ENCODE results near the gene CFAP65. TPM values are rescaled to one million over a fixed set of nuclear protein-coding genes. Genes with fewer than 3 reads are reported as not detected.
A peak's percentile ranks its signal among the peaks of the same experiment; 100 is the strongest.

Gene CFAP65
- total RNA-seq, 1 donor from 2014 or later: not detected

DNA sequence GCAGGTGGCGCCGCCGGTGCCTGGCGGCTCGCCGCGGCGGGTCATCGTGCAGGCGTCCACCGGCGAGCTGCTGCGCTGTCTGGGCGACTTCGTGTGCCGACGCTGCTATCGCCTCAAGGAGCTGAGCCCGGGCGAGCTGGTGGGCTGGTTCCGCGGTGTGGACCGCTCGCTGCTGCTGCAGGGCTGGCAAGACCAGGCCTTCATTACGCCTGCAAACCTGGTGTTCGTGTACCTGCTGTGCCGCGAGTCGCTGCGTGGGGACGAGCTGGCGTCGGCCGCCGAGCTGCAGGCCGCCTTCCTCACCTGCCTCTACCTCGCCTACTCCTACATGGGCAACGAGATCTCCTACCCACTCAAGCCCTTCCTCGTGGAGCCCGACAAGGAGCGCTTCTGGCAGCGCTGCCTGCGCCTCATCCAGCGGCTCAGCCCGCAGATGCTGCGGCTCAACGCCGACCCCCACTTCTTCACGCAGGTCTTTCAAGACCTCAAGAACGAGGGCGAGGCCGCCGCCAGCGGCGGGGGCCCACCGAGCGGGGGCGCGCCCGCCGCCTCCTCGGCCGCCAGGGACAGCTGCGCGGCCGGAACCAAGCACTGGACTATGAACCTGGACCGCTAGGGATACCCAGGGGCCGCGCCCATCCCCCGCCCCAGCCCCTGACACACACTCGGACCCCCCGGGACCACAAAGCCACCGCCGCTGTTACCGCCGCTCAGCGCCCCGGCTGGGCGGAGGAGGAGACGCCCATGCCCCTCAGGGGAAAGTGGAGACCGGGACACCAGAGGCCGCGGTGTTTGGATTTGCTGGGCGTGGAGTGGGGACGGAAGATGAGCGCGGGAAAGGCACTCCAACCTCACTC is 80.8 kb downstream of the CFAP65 start:
- DNase-seq (ENCODE audit: low spot score): no peak
- TF ChIP-seq CTCF (IDR thresholded peaks at IDR 0.05): no peak
- Mint-ChIP-seq H3K4me1 (ENCODE audit: low read depth) (peaks cover 20% of the 10 kb centered on the region), H3K4me3 (ENCODE audit: unreplicated experiment) (no peak overlapping the region), H3K27ac (ENCODE audit: unreplicated experiment) (no peak overlapping the region), H3K27me3 (ENCODE audit: low read depth) (peaks cover 78% of the 10 kb centered on the region), H3K9me3 (ENCODE audit: low read depth) (no peaks in the 10 kb centered on the region), H3K36me3 (ENCODE audit: low read depth) (peaks cover 3% of the 10 kb centered on the region)

- peak overlapping the region; percentile 71 for H3K4me3 Mint-ChIP-seq (ENCODE audit: unreplicated experiment)
- peaks cover 3% of the 10 kb centered on the region for H3K36me3 Mint-ChIP-seq (ENCODE audit: low read depth)
- H3K4me1 Mint-ChIP-seq (ENCODE audit: low read depth): peaks cover 20% of the 10 kb centered on the region
- no peak overlapping the region for H3K27ac Mint-ChIP-seq (ENCODE audit: unreplicated experiment)
- no peak for DNase-seq (ENCODE audit: low spot score)
- TF ChIP-seq CTCF (IDR thresholded peaks at IDR 0.05): no peak
- H3K9me3 Mint-ChIP-seq (ENCODE audit: low read depth): no peaks in the 10 kb centered on the region
- peaks cover 82% of the 10 kb centered on the region for H3K27me3 Mint-ChIP-seq (ENCODE audit: low read depth)
Measured at GRCh38 chr2:218959761-218960308, 81.5 kb downstream of the CFAP65 start.

DNA sequence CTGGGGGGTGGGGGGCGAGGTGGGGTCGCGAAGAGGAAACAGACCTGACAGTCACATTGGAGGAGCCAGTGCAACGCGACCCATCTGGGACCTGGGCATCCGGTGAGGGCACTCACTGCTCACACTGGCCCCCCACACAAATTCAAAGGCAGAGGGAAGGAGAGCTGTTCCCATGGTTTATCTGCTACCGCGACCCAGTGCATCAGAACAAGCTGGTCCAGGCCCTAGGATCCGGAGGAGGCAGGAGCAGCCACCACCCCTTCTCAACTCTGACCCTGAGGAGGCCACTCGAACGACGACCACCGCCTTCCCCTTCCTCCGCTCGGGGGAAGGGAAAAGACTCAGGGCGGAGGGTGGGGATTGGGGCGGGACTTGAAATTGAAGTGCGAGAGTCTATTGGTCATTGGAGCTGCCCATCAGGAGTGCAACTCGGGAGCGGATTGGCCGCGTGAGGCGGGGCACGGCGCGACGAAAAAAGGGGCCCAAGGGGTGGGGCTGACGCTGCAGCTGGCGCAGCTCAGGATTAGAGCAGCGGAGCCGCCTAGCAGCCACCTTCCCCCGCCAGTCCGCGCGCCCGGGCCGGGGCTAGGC is 82.1 kb downstream of the CFAP65 start, which contains the start of gene CDK5R2:
CDK5R2 (plus strand) TSS at position 526 of the 591 bp plus-strand sequence. CDS start 155 bp downstream, outside the sequence.
- H3K4me3 Mint-ChIP-seq (ENCODE audit: unreplicated experiment): peak within 1 kb of the TSS; percentile 71
- DNase-seq (ENCODE audit: low spot score): no peak
- peaks cover 20% of the 10 kb centered on the region for H3K4me1 Mint-ChIP-seq (ENCODE audit: low read depth)
- no peaks in the 10 kb centered on the region for H3K9me3 Mint-ChIP-seq (ENCODE audit: low read depth)
- peaks cover 82% of the 10 kb centered on the region for H3K27me3 Mint-ChIP-seq (ENCODE audit: low read depth)
- H3K36me3 Mint-ChIP-seq (ENCODE audit: low read depth): peaks cover 3% of the 10 kb centered on the region
- no peak within 1 kb of the TSS for H3K27ac Mint-ChIP-seq (ENCODE audit: unreplicated experiment)
- TF ChIP-seq CTCF (IDR thresholded peaks at IDR 0.05): no peak

GRCh38 chr2:218958276-218958675 is 83.0 kb downstream of the CFAP65 start:
- Mint-ChIP-seq H3K27ac (ENCODE audit: unreplicated experiment) (no peak overlapping the region), H3K27me3 (ENCODE audit: low read depth) (peaks cover 79% of the 10 kb centered on the region), H3K4me3 (ENCODE audit: unreplicated experiment) (no peak overlapping the region), H3K9me3 (ENCODE audit: low read depth) (no peaks in the 10 kb centered on the region), H3K4me1 (ENCODE audit: low read depth) (peaks cover 14% of the 10 kb centered on the region), H3K36me3 (ENCODE audit: low read depth) (peaks cover 3% of the 10 kb centered on the region)
- DNase-seq (ENCODE audit: low spot score): no peak
- TF ChIP-seq CTCF (IDR thresholded peaks at IDR 0.05): no peak

DNA sequence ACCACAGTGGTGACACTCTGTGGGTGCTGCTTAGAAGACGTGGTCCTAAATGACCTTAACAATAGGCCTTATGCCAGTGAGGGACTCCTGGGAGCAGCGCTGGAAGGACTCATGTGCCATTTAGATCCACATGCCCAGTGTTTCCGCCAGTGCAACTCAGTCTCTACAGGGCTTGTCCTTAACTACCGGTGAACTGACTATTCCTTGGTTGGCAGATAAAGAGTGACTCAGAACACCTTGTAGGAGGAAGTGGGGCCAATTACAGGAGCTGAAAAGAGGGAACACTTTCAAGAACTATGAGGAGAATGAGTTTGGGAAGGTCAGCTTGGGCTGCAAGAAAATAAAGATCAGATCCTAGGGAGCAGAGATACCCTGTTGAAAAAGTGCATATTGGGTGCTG is 83.6 kb downstream of the CFAP65 start:
- H3K9me3 Mint-ChIP-seq (ENCODE audit: low read depth): no peaks in the 10 kb centered on the region
- H3K36me3 Mint-ChIP-seq (ENCODE audit: low read depth): peaks cover 3% of the 10 kb centered on the region
- H3K27me3 Mint-ChIP-seq (ENCODE audit: low read depth): peaks cover 78% of the 10 kb centered on the region
- H3K4me3 Mint-ChIP-seq (ENCODE audit: unreplicated experiment): no peak overlapping the region
- H3K27ac Mint-ChIP-seq (ENCODE audit: unreplicated experiment): no peak overlapping the region
- no peak for DNase-seq (ENCODE audit: low spot score)
- TF ChIP-seq CTCF (IDR thresholded peaks at IDR 0.05): no peak
- peaks cover 11% of the 10 kb centered on the region for H3K4me1 Mint-ChIP-seq (ENCODE audit: low read depth)
